ENCODE results near the gene HOXB2. TPM values are rescaled to one million over a fixed set of nuclear protein-coding genes. Genes with fewer than 3 reads are reported as not detected.
A peak's percentile ranks its signal among the peaks of the same experiment; 100 is the strongest.

HOXB2 gene
- total RNA-seq, 4 donors from 2014 or later, result 9.2 to 24.2 (median 17.1) TPM

DNA sequence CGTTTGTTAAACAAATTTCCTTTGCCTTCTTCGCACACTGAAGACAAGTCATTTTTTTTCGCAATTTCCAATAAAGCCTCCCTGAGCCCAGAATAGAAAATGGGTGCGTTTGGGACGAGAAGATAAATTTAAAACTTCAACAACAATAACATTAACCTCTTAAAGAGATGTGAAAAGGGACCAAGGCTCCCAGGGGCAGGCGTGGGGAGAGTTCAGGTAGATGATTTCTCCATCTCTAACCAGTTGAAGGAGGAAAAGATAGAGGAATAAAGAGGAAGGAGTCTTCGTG lies 34.5 kb upstream of the HOXB2 start:
- peak overlapping the region; percentile 88 to 96 (median 92) for H3K27ac ChIP-seq
- H3K4me1 ChIP-seq, result peaks cover 0 to 92% (median 45%) of the 10 kb centered on the region in 3 donors
- no peaks in the 10 kb centered on the region for H3K9me3 ChIP-seq
- DNase-seq, result no peak
- intact Hi-C loops (cut with DNase I), result loop anchor here (5.0 kb wide), 1 partner anchor 37 kb away; no protein-coding TSS in a partner anchor
- H3K27me3 ChIP-seq, result peaks cover 0 to 100% (median 2%) of the 10 kb centered on the region in 4 donors
- WGBS, 2 donors, result 27 to 46% methylated on average over 7 of the region's 7 CpGs
- H3K36me3 ChIP-seq, result no peaks in the 10 kb centered on the region
- no peak for TF ChIP-seq POLR2A (IDR thresholded peaks at IDR 0.05)
- TF ChIP-seq, protein P1, sequence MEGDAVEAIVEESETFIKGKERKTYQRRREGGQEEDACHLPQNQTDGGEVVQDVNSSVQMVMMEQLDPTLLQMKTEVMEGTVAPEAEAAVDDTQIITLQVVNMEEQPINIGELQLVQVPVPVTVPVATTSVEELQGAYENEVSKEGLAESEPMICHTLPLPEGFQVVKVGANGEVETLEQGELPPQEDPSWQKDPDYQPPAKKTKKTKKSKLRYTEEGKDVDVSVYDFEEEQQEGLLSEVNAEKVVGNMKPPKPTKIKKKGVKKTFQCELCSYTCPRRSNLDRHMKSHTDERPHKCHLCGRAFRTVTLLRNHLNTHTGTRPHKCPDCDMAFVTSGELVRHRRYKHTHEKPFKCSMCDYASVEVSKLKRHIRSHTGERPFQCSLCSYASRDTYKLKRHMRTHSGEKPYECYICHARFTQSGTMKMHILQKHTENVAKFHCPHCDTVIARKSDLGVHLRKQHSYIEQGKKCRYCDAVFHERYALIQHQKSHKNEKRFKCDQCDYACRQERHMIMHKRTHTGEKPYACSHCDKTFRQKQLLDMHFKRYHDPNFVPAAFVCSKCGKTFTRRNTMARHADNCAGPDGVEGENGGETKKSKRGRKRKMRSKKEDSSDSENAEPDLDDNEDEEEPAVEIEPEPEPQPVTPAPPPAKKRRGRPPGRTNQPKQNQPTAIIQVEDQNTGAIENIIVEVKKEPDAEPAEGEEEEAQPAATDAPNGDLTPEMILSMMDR (IDR thresholded peaks at IDR 0.05), result no peak
- peak overlapping the region in 3 of 4 donors; percentile 49 to 83 (median 52) for H3K4me3 ChIP-seq

- Histone ChIP-seq H3K27me3 (peaks cover 0 to 100% (median 4%) of the 10 kb centered on the region in 4 donors), H3K9me3 (no peaks in the 10 kb centered on the region), H3K27ac (peak overlapping the region; percentile 88 to 96 (median 92)), H3K36me3 (no peaks in the 10 kb centered on the region), H3K4me1 (peaks cover 0 to 92% (median 45%) of the 10 kb centered on the region in 3 donors), H3K4me3 (peak overlapping the region; percentile 49 to 83 (median 61))
- DNase-seq, result no peak
- intact Hi-C loops (cut with DNase I), result loop anchor here (5.0 kb wide), 1 partner anchor 37 kb away; no protein-coding TSS in a partner anchor
- WGBS, 2 donors, result 17 to 23% methylated on average over 22 to 26 of the region's 43 CpGs
- TF ChIP-seq, protein P1 (IDR thresholded peaks at IDR 0.05), result no peak
- TF ChIP-seq POLR2A (IDR thresholded peaks at IDR 0.05), result no peak
These were observed 33.9 kb upstream of the HOXB2 start for GRCh38 chr17:48578616-48579470.

GRCh38 chr17:48577946-48578615 lies 33.2 kb upstream of the HOXB2 start, which contains the start of gene HOXB4:
TSS of gene HOXB4 (minus strand) at chr17:48578350. CDS start at chr17:48578319, 31 bp downstream.
- no peak for DNase-seq
- Histone ChIP-seq H3K4me1 (peaks cover 0 to 95% (median 49%) of the 10 kb centered on the region in 3 donors), H3K36me3 (no peaks in the 10 kb centered on the region), H3K27me3 (peaks cover 0 to 100% (median 6%) of the 10 kb centered on the region in 4 donors), H3K9me3 (no peaks in the 10 kb centered on the region), H3K27ac (peak within 1 kb of the TSS; percentile 88 to 96 (median 92)), H3K4me3 (peak within 1 kb of the TSS; percentile 49 to 83 (median 61))
- intact Hi-C loops (cut with DNase I), result loop anchor here (5.0 kb wide), 1 partner anchor 36 kb away; no protein-coding TSS in a partner anchor
- 1 to 2% methylated on average over 22 to 26 of the region's 58 CpGs for WGBS, 2 donors
- TF ChIP-seq POLR2A (IDR thresholded peaks at IDR 0.05), result peak in 1 of 4 donors; percentile 38
- TF ChIP-seq, protein P1 (IDR thresholded peaks at IDR 0.05), result no peak

DNA sequence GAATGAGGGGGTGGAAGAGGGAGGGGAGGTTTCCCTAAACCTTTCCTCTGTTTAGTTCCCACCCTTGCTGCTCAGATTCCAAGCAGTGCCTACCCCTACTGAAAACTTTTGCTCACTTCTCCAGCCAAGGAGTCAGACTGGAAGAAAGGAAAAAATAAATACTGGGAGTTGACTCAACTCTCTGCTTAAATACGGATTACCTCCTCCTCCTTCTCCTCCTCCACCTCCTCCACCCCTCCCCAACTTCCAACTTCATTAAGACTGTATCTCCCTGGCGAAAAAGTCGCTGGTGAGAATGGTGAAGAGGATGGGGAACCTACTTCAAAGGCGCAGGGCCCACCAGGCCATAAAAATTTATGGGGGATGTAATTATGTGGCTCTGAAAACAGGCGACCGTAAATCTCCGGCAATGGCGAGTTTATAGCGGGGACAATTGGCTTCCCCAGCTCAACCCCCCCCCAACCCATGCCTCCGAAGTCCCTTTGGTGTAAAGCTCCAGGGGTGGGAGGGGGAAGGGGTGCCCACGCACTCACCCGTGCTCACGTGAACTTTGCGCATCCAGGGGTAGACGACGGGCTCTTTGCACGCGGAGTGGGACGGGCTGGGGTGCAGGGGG lies 32.5 kb upstream of the HOXB2 start:
- Histone ChIP-seq H3K9me3 (no peaks in the 10 kb centered on the region), H3K4me1 (peaks cover 0 to 95% (median 51%) of the 10 kb centered on the region in 3 donors), H3K36me3 (no peaks in the 10 kb centered on the region), H3K4me3 (peak overlapping the region; percentile 49 to 83 (median 61)), H3K27ac (peak overlapping the region; percentile 88 to 96 (median 92)), H3K27me3 (peaks cover 0 to 100% (median 6%) of the 10 kb centered on the region in 4 donors)
- TF ChIP-seq POLR2A (IDR thresholded peaks at IDR 0.05), result no peak
- TF ChIP-seq, protein P1 (IDR thresholded peaks at IDR 0.05), result no peak
- no peak for DNase-seq
- 4 to 13% methylated on average over 7 to 8 of the region's 19 CpGs for WGBS, 2 donors
- intact Hi-C loops (cut with DNase I), result loop anchor here (5.0 kb wide), 1 partner anchor 35 kb away; no protein-coding TSS in a partner anchor

Data from esophagus squamous epithelium (tissue), 5 donors.